Measurements from ENCODE around the gene CSMD2. TPM values are rescaled to one million over a fixed set of nuclear protein-coding genes. Genes with fewer than 3 reads are reported as not detected.

The CSMD2 gene
- total and polyA plus RNA-seq, 8 donors = 0.20 to 0.81 (median 0.47) TPM

- Histone ChIP-seq H3K4me1 (no peaks in the 10 kb centered on the region), H3K4me3 (no peak overlapping the region), H3K27me3 (peaks cover 0 to 59% of the 10 kb centered on the region in 2 donors), H3K27ac (no peak overlapping the region), H3K36me3 (no peaks in the 10 kb centered on the region), H3K9me3 (no peaks in the 10 kb centered on the region)
- peak; percentile 12 for ATAC-seq
- TF ChIP-seq, protein P1, sequence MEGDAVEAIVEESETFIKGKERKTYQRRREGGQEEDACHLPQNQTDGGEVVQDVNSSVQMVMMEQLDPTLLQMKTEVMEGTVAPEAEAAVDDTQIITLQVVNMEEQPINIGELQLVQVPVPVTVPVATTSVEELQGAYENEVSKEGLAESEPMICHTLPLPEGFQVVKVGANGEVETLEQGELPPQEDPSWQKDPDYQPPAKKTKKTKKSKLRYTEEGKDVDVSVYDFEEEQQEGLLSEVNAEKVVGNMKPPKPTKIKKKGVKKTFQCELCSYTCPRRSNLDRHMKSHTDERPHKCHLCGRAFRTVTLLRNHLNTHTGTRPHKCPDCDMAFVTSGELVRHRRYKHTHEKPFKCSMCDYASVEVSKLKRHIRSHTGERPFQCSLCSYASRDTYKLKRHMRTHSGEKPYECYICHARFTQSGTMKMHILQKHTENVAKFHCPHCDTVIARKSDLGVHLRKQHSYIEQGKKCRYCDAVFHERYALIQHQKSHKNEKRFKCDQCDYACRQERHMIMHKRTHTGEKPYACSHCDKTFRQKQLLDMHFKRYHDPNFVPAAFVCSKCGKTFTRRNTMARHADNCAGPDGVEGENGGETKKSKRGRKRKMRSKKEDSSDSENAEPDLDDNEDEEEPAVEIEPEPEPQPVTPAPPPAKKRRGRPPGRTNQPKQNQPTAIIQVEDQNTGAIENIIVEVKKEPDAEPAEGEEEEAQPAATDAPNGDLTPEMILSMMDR (IDR thresholded peaks at IDR 0.05) = peak in 1 of 2 donors; percentile 26
- DNase-seq = no peak
- intact Hi-C loops (cut with DNase I) = no loop called here
These were observed 429.4 kb downstream of the CSMD2 start for GRCh38 chr1:33735624-33736023.

- no peaks in the 10 kb centered on the region for H3K4me1 ChIP-seq
- H3K4me3 ChIP-seq = no peak overlapping the region
- no peak for DNase-seq
- no peaks in the 10 kb centered on the region for H3K9me3 ChIP-seq
- H3K27me3 ChIP-seq = peaks cover 0 to 10% of the 10 kb centered on the region in 2 donors
- ATAC-seq = no peak
- intact Hi-C loops (cut with DNase I) = no loop called here
- TF ChIP-seq, protein P1 (IDR thresholded peaks at IDR 0.05) = no peak
- H3K36me3 ChIP-seq = no peaks in the 10 kb centered on the region
- H3K27ac ChIP-seq = no peak overlapping the region
These were observed 437.7 kb downstream of the CSMD2 start for GRCh38 chr1:33727310-33727709.

DNA sequence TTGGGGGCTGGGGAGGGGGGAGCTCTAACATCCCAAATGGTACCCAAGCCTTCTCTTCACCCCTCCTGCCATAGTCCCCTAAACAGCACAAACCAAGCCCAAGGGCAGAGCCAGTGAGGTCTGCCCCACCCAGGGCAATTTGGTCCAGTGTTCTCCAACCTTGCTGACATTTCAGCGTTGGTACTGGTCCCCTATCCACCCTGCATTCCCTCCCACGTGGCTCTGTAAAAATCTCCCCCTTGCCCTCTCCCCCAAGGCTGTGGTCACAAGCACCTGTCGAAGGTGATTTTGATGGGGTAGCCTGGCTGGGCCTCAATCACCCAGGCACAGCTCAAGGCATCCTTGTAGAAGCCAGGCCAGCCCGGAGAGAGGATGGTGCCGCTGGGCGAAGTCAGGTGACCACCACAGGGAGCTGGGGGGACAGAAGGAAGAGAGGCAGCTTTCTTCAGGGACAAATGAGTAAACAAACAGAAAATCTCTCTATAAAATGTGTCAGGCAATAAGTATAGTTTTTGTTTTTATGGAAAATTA lies 438.7 kb downstream of the CSMD2 start:
- Histone ChIP-seq H3K4me1 (no peaks in the 10 kb centered on the region), H3K9me3 (no peaks in the 10 kb centered on the region), H3K27me3 (peaks cover 0 to under 1% of the 10 kb centered on the region in 2 donors), H3K4me3 (no peak overlapping the region), H3K36me3 (no peaks in the 10 kb centered on the region), H3K27ac (no peak overlapping the region)
- TF ChIP-seq, protein P1 (IDR thresholded peaks at IDR 0.05) = no peak
- no peak for DNase-seq
- no peak for ATAC-seq
- intact Hi-C loops (cut with DNase I) = no loop called here

DNA sequence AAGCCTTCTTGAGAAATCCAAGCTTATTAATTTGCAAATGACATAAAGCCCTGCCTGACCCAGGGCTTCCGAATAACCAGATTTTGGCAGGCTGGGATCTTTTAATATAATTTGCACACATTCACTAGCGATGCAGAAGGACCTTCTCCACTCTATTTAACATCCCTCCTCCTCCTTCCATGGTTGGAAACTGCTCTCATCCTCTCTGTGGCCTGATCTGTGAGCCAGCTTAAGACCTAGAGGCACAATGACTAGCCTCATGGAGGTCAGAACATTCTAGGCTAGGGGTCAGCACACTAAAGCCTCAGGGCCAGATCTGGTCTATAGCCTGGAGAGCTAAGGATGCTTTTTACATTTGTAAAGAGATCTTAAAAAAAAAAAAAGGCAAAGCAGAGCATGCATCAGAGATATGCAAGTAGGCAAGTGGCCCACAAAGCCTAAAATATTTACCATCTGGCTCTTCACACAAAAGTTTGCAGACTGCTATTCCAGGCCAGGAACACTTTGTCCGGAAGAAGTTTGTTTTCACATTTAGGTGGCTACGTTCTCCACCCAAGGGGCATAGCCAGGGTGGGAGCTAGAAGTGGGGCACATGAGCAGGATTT lies 439.4 kb downstream of the CSMD2 start:
- Histone ChIP-seq H3K4me1 (no peaks in the 10 kb centered on the region), H3K9me3 (no peaks in the 10 kb centered on the region), H3K27me3 (no peaks in the 10 kb centered on the region), H3K4me3 (no peak overlapping the region), H3K27ac (no peak overlapping the region), H3K36me3 (no peaks in the 10 kb centered on the region)
- TF ChIP-seq, protein P1 (IDR thresholded peaks at IDR 0.05) = no peak
- DNase-seq (no peak), ATAC-seq (no peak)
- intact Hi-C loops (cut with DNase I) = no loop called here

DNA sequence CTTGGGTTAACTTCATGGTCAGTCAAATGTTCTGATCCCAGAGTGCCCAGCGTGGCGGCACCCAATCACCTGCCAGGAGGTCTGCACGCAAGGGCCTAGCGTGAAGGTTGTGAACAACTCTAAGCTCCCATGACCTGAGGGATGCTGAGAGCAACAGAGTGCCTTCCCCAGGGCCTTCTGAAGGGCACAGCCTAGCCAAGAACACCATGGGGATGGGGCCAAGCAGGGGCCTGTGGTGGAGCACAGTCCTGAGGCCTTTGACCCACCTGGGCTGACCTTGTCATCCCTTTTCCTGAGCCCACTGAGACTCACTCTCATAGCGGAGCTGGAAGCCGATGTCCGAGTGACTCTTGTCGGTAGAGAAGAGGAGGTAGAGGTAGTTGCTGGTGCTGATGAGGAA lies 440.0 kb downstream of the CSMD2 start:
- Histone ChIP-seq H3K27ac (no peak overlapping the region), H3K27me3 (no peaks in the 10 kb centered on the region), H3K9me3 (no peaks in the 10 kb centered on the region), H3K4me3 (no peak overlapping the region), H3K4me1 (no peaks in the 10 kb centered on the region), H3K36me3 (no peaks in the 10 kb centered on the region)
- ATAC-seq (no peak), DNase-seq (no peak)
- intact Hi-C loops (cut with DNase I) = no loop called here
- TF ChIP-seq, protein P1 (IDR thresholded peaks at IDR 0.05) = no peak
